ENCODE results near the gene TMEM119. TPM values are rescaled to one million over a fixed set of nuclear protein-coding genes. Genes with fewer than 3 reads are reported as not detected.

The TMEM119 gene
- total and polyA plus RNA-seq, 8 donors = 1.0 to 18.8 (median 2.1) TPM

GRCh38 chr12:108610336-108610815, 12.5 kb upstream of the TMEM119 start:
- 70 to 78% methylated on average over 8 of the region's 8 CpGs for WGBS, 2 donors
- ATAC-seq (no peak), FAIRE-seq (no peak), DNase-seq (no peak)
- Histone ChIP-seq H3K4me1 (no peaks in the 10 kb centered on the region), H3K27me3 (no peaks in the 10 kb centered on the region), H3K4me3 (no peak overlapping the region), H3K27ac (no peak overlapping the region), H3K36me3 (no peaks in the 10 kb centered on the region), H3K9me3 (no peaks in the 10 kb centered on the region)
- intact Hi-C loops (cut with DNase I) = loop anchor here in 1 of 3 donors (5.0 kb wide), 1 partner anchor 38 kb away; no protein-coding TSS in a partner anchor
- TF ChIP-seq, protein P1, sequence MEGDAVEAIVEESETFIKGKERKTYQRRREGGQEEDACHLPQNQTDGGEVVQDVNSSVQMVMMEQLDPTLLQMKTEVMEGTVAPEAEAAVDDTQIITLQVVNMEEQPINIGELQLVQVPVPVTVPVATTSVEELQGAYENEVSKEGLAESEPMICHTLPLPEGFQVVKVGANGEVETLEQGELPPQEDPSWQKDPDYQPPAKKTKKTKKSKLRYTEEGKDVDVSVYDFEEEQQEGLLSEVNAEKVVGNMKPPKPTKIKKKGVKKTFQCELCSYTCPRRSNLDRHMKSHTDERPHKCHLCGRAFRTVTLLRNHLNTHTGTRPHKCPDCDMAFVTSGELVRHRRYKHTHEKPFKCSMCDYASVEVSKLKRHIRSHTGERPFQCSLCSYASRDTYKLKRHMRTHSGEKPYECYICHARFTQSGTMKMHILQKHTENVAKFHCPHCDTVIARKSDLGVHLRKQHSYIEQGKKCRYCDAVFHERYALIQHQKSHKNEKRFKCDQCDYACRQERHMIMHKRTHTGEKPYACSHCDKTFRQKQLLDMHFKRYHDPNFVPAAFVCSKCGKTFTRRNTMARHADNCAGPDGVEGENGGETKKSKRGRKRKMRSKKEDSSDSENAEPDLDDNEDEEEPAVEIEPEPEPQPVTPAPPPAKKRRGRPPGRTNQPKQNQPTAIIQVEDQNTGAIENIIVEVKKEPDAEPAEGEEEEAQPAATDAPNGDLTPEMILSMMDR (IDR thresholded peaks at IDR 0.05) = no peak

GRCh38 chr12:108609537-108610335, 11.9 kb upstream of the TMEM119 start:
- intact Hi-C loops (cut with DNase I) = loop anchor here in 1 of 3 donors (5.0 kb wide), 1 partner anchor 37 kb away; no protein-coding TSS in a partner anchor
- H3K9me3 ChIP-seq = no peaks in the 10 kb centered on the region
- FAIRE-seq = no peak
- ATAC-seq = peak in 2 of 4 donors; percentile 40 to 45
- no peaks in the 10 kb centered on the region for H3K4me1 ChIP-seq
- TF ChIP-seq, protein P1 (IDR thresholded peaks at IDR 0.05) = no peak
- DNase-seq = peak in 3 of 6 donors; percentile 16 to 39 (median 39)
- H3K36me3 ChIP-seq = no peaks in the 10 kb centered on the region
- H3K27me3 ChIP-seq = no peaks in the 10 kb centered on the region
- no peak overlapping the region for H3K27ac ChIP-seq
- WGBS, 2 donors = 63% methylated on average over 21 of the region's 21 CpGs
- H3K4me3 ChIP-seq = no peak overlapping the region

DNA sequence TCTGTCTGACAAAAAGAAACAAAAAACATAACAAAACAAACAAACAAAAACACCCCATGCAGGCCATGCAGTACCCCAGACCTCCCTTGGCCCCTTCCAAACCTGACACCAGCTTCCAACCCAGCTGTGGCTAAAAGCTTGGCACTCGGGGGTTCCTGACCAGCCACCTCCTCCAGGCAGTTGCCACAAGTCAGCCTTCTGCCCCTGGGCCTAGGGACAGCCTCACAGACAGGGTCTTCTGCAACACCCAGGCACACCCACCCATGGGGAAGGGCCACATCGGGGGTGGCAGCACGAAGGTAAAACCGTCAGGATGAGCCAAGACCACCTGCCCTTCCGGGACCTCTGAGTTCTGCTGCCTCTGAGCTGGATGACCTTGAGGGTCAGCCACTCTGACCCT, 10.7 kb upstream of the TMEM119 start:
- Histone ChIP-seq H3K27ac (no peak overlapping the region), H3K4me3 (no peak overlapping the region), H3K9me3 (no peaks in the 10 kb centered on the region), H3K4me1 (no peaks in the 10 kb centered on the region), H3K27me3 (no peaks in the 10 kb centered on the region), H3K36me3 (no peaks in the 10 kb centered on the region)
- ATAC-seq (no peak), DNase-seq (no peak), FAIRE-seq (no peak)
- intact Hi-C loops (cut with DNase I) = no loop called here
- TF ChIP-seq, protein P1 (IDR thresholded peaks at IDR 0.05) = no peak
- 66 to 75% methylated on average over 5 of the region's 5 CpGs for WGBS, 2 donors

- H3K27ac ChIP-seq = no peak overlapping the region
- FAIRE-seq = no peak
- H3K36me3 ChIP-seq = no peaks in the 10 kb centered on the region
- H3K4me3 ChIP-seq = no peak overlapping the region
- WGBS, 2 donors = 64 to 77% methylated on average over 10 of the region's 10 CpGs
- no peak for ATAC-seq
- H3K27me3 ChIP-seq = no peaks in the 10 kb centered on the region
- intact Hi-C loops (cut with DNase I) = no loop called here
- no peaks in the 10 kb centered on the region for H3K9me3 ChIP-seq
- TF ChIP-seq, protein P1 (IDR thresholded peaks at IDR 0.05) = no peak
- no peaks in the 10 kb centered on the region for H3K4me1 ChIP-seq
- no peak for DNase-seq
Measured at GRCh38 chr12:108607981-108608600, 10.2 kb upstream of the TMEM119 start.

Data from pancreas (tissue), 10 donors.